A549 (cell line): ENCODE measurements around the gene PLCB1. TPM values are rescaled to one million over a fixed set of nuclear protein-coding genes. Genes with fewer than 3 reads are reported as not detected.

ENCODE experiments used
- ATAC-seq, 2 experiments: fragments of 200-7000 bp in 1 of 2; fragments of >200 bp in 1 of 2; cut with Nextera tagmentation in 1 of 2; cut with Tn5 transposase in 1 of 2; 3 replicates each; pipeline versions ENCODE4 v1.8.0 to v1.9.1; 2018 to 2020; ENCODE audit warnings: mild to moderate bottlenecking in 1 of 2, moderate library complexity in 1 of 2
- CTCF ChIA-PET: fragments of 300-600 bp; sonication (Branson Sonifier 250); formaldehyde crosslinking; extraction: SDS; loops from one replicate; lab custom pipeline; 2021; ENCODE audit warnings: antibody characterized with exemption, inconsistent platforms; lab: Yijun Ruan, JAX
- POLR2A ChIA-PET: fragments of 350-600 bp; formaldehyde crosslinking; extraction: SDS; loops from one replicate; lab custom pipeline; 2021; ENCODE audit warnings: antibody characterized with exemption, inconsistent platforms; lab: Yijun Ruan, JAX
- DNase-seq, 2 experiments: peaks; one replicate each; pipeline versions ENCODE4 v3.0.0 to v3.0.0-alpha.2; 2011 to 2016; ENCODE audit warnings: low read depth in 1 of 2, low spot score in 1 of 2
- FAIRE-seq: peaks from 2 replicates; lab custom pipeline; 2011; peaks lifted over from hg19 to GRCh38; lab: Jason Lieb, UNC
- H3K27ac ChIP-seq, 2 experiments: fragments of >200 bp; sonication (Bioruptor Twin); formaldehyde crosslinking; 3 replicates each; pipeline ENCODE4 v1.5.1; 2016 to 2017
- H3K4me1 ChIP-seq: fragments of >200 bp; sonication (Bioruptor Twin); formaldehyde crosslinking; 3 replicates; pipeline ENCODE4 v1.6.1; 2016
- H3K4me2 ChIP-seq: fragments of >200 bp; sonication (Bioruptor Twin); formaldehyde crosslinking; 3 replicates; pipeline ENCODE4 v1.6.1; 2016
- H3K4me3 ChIP-seq: fragments of >200 bp; sonication (Bioruptor Twin); formaldehyde crosslinking; 3 replicates; pipeline ENCODE4 v1.5.1; 2016
- H3K9me3 ChIP-seq: fragments of >200 bp; sonication (Bioruptor Twin); formaldehyde crosslinking; 3 replicates; pipeline ENCODE4 v1.6.1; 2016
- ATOH8 ChIP-seq: fragments of 250-450 bp; sonication (Bioruptor Pico); IDR thresholded peaks from 2 replicates; pipeline ENCODE4 v1.5.0; 2020; ENCODE audit warnings: low read depth, mild to moderate bottlenecking, moderate library complexity
- CEBPB ChIP-seq, 2 experiments: fragments of >200 bp in 1 of 2; sonication (Bioruptor Twin) in 1 of 2; formaldehyde crosslinking in 1 of 2; IDR thresholded peaks; 2 replicates each; pipeline ENCODE4 v1.6.1; 2012 to 2016
- CHD4 ChIP-seq: fragments of 200-600 bp; sonication (generic); IDR thresholded peaks from 2 replicates; pipeline ENCODE4 v1.6.1; 2016; ENCODE audit warnings: antibody characterized with exemption, mild to moderate bottlenecking, borderline replicate concordance
- ELK1 ChIP-seq: fragments of 150-350 bp; IDR thresholded peaks from 2 replicates; pipeline ENCODE4 v1.6.1; 2014; ENCODE audit warnings: low read depth, mild to moderate bottlenecking, low read length
- EP300 ChIP-seq, 2 experiments: fragments of >200 bp; sonication (Bioruptor Twin); formaldehyde crosslinking; IDR thresholded peaks; 2 replicates in 1 of 2; 3 replicates in 1 of 2; pipeline ENCODE4 v1.6.1; 2016 to 2017
- FOSL2 ChIP-seq, 2 experiments: fragments of 450-650 bp in 1 of 2; fragments of >200 bp in 1 of 2; sonication (Bioruptor Twin) in 1 of 2; formaldehyde crosslinking; IDR thresholded peaks; 2 replicates each; pipeline versions ENCODE4 v1.5.0 to v1.6.1; 2016 to 2020; ENCODE audit warnings: mild to moderate bottlenecking in 1 of 2, moderate library complexity in 1 of 2
- HDAC2 ChIP-seq: fragments of 200-600 bp; sonication (generic); IDR thresholded peaks from 2 replicates; pipeline ENCODE4 v1.6.1; 2016
- HEYL ChIP-seq: fragments of 250-450 bp; sonication (Bioruptor Pico); IDR thresholded peaks from 2 replicates; pipeline ENCODE4 v1.8.0; 2021; ENCODE audit warnings: mild to moderate bottlenecking, moderate library complexity
- HOXA7 ChIP-seq: fragments of 250-450 bp; sonication (Bioruptor Pico); IDR thresholded peaks from 2 replicates; pipeline ENCODE4 v1.5.0; 2020; ENCODE audit warnings: mild to moderate bottlenecking, moderate library complexity
- HOXB5 ChIP-seq: fragments of 250-450 bp; sonication (Bioruptor Pico); IDR thresholded peaks from 2 replicates; pipeline ENCODE4 v1.5.0; 2020; ENCODE audit warnings: mild to moderate bottlenecking, moderate library complexity
- KDM5A ChIP-seq: fragments of 200-600 bp; sonication (generic); IDR thresholded peaks from 2 replicates; pipeline ENCODE4 v1.6.1; 2016; ENCODE audit warnings: antibody characterized with exemption, mild to moderate bottlenecking
- MAFK ChIP-seq: fragments of 450-650 bp; IDR thresholded peaks from 2 replicates; pipeline ENCODE4 v1.6.1; 2014; ENCODE audit not compliant: partially characterized antibody
- MYC ChIP-seq: IDR thresholded peaks from 2 replicates; pipeline ENCODE4 v1.6.1; 2012; ENCODE audit warnings: mild to moderate bottlenecking, inconsistent platforms, low read length, improper control_type of control experiment, borderline replicate concordance
- NPAS2 ChIP-seq: fragments of 250-450 bp; sonication (Bioruptor Pico); IDR thresholded peaks from 2 replicates; pipeline ENCODE4 v1.8.0; 2022; ENCODE audit warnings: mild to moderate bottlenecking, moderate library complexity, borderline replicate concordance
- NR3C1 ChIP-seq: fragments of >200 bp; sonication (Bioruptor Twin); formaldehyde crosslinking; IDR thresholded peaks from 3 replicates; pipeline ENCODE4 v1.6.1; 2017
- RAD21 ChIP-seq, 2 experiments: fragments of >200 bp in 1 of 2; sonication (Bioruptor Twin) in 1 of 2; formaldehyde crosslinking in 1 of 2; IDR thresholded peaks in 1 of 2; conservative IDR thresholded peaks in 1 of 2; 2 replicates in 1 of 2; 3 replicates in 1 of 2; pipeline ENCODE4 v1.6.1; 2012 to 2018; ENCODE audit warnings: inconsistent platforms in 1 of 2
- RARB ChIP-seq: fragments of 250-450 bp; sonication (Bioruptor Pico); IDR thresholded peaks from 2 replicates; pipeline ENCODE4 v1.8.0; 2021; ENCODE audit warnings: mild to moderate bottlenecking, moderate library complexity
- RFX5 ChIP-seq: fragments of 450-650 bp; IDR thresholded peaks from 2 replicates; pipeline ENCODE4 v1.7.1; 2014; ENCODE audit warnings: antibody characterized with exemption, mild to moderate bottlenecking, moderate library complexity
- SMC3 ChIP-seq: fragments of >200 bp; sonication (Bioruptor Twin); formaldehyde crosslinking; IDR thresholded peaks from 3 replicates; pipeline ENCODE4 v1.6.1; 2018; ENCODE audit warnings: inconsistent platforms
- SREBF2 ChIP-seq: fragments of 450-650 bp; IDR thresholded peaks from 2 replicates; pipeline ENCODE4 v1.6.1; 2014; ENCODE audit warnings: mild to moderate bottlenecking, moderate library complexity
- TFCP2L1 ChIP-seq: fragments of 250-450 bp; sonication (Bioruptor Pico); IDR thresholded peaks from 2 replicates; pipeline ENCODE4 v1.5.0; 2021; ENCODE audit warnings: mild to moderate bottlenecking
- ZNF302 ChIP-seq: fragments of 250-450 bp; sonication (Bioruptor Pico); IDR thresholded peaks from 2 replicates; pipeline ENCODE4 v1.9.0; 2021; ENCODE audit warnings: inconsistent platforms, mild to moderate bottlenecking, moderate library complexity
- ZSCAN20 ChIP-seq: fragments of 250-450 bp; sonication (Bioruptor Pico); IDR thresholded peaks from 2 replicates; pipeline ENCODE4 v1.8.0; 2022; ENCODE audit warnings: mild to moderate bottlenecking, moderate library complexity
- WGBS: methylation state at CpG from one replicate; pipeline ENCODE4 v1.1.6; 2017; ENCODE audit errors: missing lambda C conversion rate; 5-methylcytosine and 5-hydroxymethylcytosine counted together
- polyA plus RNA-seq, 4 experiments: library from polyadenylated mRNA; depleted of rRNA in 3 of 4; stranded (reverse); fragments of >200 nt; fragmentation: RNase III in 1 of 4; extraction: RNeasy Plus Mini Kit Qiagen cat#74134 plus additional on column Dnase treatment in 1 of 4; gene quantifications; 2 replicates in 3 of 4; 3 replicates in 1 of 4; pipeline ENCODE4 v1.2.3, GENCODE V29; 2011 to 2017
- TF ChIP-seq, protein P1 (sequence below): IDR thresholded peaks from 2 replicates; pipeline ENCODE4 v1.6.1; 2012; ENCODE audit warnings: low read depth, borderline replicate concordance
- TF ChIP-seq, protein P2 (sequence below): fragments of >200 bp; sonication (Bioruptor Twin); formaldehyde crosslinking; IDR thresholded peaks from 2 replicates; pipeline ENCODE4 v1.6.1; 2016

Gene PLCB1
- polyA plus RNA-seq, 2 of the 4 experiments (the other 2 are of a cell fraction): 0.97 to 6.3 TPM

DNA sequence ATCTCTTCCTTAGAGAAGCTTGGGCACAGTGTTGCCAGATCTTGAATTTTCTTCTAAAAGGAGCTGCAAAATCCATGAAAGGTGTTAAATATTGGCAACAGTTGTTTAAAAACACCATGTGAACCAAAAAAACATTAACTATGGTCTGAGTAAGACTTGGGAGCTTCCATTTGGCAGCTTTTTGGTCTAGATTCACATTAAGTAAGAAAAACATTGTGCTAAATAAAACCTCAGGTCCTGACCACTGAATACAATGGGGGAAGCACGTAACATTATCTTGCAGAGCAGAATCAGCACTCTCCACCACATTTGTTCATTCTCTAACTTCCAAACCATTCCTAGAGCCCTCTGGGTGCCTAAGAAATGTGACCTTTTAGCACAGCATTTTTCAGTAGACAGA lies 499.2 kb downstream of the PLCB1 start (continued):
- TF ChIP-seq HDAC2: no peak
- no peak for TF ChIP-seq NR3C1
- TF ChIP-seq, protein P1, sequence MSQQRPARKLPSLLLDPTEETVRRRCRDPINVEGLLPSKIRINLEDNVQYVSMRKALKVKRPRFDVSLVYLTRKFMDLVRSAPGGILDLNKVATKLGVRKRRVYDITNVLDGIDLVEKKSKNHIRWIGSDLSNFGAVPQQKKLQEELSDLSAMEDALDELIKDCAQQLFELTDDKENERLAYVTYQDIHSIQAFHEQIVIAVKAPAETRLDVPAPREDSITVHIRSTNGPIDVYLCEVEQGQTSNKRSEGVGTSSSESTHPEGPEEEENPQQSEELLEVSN: no peak
- TF ChIP-seq CHD4: no peak
- no peak for TF ChIP-seq KDM5A

GRCh38 chr20:8633366-8633765 lies 501.3 kb downstream of the PLCB1 start:
- Histone ChIP-seq H3K27ac (no peak overlapping the region), H3K4me2 (no peak overlapping the region), H3K4me3 (no peak overlapping the region), H3K4me1 (no peaks in the 10 kb centered on the region), H3K9me3 (no peaks in the 10 kb centered on the region)
- WGBS: 8% methylated on average over 1 of the region's 1 CpG
- no peak for ATAC-seq
- ChIA-PET POLR2A (no interaction called here), CTCF (interaction anchor here (0.6 to 1.2 kb wide), 2 partner anchors 14 to 91 kb away, joined by 3 to 4 read pairs; no protein-coding TSS in a partner anchor)
- no peak for FAIRE-seq
- no peak for DNase-seq
- no peak for TF ChIP-seq CEBPB (IDR thresholded peaks at IDR 0.05)
- TF ChIP-seq, all 56 proteins: peak for 0

DNA sequence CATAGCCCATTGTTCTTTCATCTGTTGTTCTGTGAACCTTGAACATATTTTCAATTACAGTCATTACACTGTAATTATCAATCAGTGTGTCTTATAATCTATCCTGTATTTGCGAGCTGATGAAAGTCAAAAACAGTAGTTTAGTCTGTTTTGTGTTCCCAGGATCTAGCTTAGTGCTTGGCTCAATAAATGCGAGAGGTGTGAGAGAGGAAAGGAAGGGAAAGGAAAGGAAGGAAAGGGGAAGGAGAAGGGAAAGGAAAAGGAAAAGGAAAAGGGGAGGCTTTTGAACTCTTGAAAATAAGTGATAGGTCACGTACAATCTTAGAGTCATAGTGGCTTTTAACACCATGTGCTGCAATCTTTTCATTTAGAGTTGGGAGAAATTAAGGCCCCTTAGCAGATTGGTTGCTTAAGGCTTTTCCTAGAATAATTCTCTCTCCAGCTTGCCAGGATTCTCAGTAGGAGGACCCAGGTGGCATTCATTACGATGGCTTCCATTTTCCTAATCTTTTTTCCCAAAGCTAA lies 503.0 kb downstream of the PLCB1 start:
- Histone ChIP-seq H3K9me3 (no peaks in the 10 kb centered on the region), H3K4me2 (no peak overlapping the region), H3K4me1 (no peaks in the 10 kb centered on the region), H3K4me3 (no peak overlapping the region), H3K27ac (no peak overlapping the region)
- FAIRE-seq (no peak), DNase-seq (no peak), ATAC-seq (no peak)
- TF ChIP-seq NR3C1 (no peak), TFCP2L1 (CRISPR knock-in tag) (no peak), RARB (no peak), HOXA7 (CRISPR knock-in tag) (no peak)
- ChIA-PET POLR2A (no interaction called here), CTCF (interaction anchor here (1.4 kb wide), 1 partner anchor 85 kb away, joined by 5 read pairs; no protein-coding TSS in a partner anchor)
- WGBS: 37% methylated on average over 4 of the region's 4 CpGs

DNA sequence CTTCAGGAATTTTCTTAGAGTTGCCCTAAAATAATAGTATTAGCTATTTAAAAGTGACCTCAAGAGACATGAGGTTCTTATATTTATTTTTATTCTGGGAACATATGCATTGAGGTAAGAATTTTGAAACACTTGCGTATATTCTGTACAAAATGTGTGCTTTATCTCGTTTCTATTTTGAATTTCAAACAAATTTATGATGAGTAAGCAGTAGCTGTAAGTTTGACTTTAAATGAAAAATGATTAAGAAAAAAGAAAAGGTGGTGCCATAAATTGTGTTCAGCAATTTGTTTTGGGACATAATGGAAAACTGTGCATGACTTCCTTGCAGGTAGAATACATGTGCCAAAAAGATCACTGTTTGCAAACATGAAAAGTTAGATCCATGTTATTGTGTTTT lies 503.8 kb downstream of the PLCB1 start:
- no peak overlapping the region for H3K27ac ChIP-seq
- FAIRE-seq (no peak), ATAC-seq (no peak), DNase-seq (no peak)
- WGBS: 32% methylated on average over 2 of the region's 2 CpGs
- ChIA-PET POLR2A (no interaction called here), CTCF (no interaction called here)
- no peaks in the 10 kb centered on the region for H3K4me1 ChIP-seq
- no peaks in the 10 kb centered on the region; the same call in 2 of the 3 replicates for H3K9me3 ChIP-seq
- TF ChIP-seq EP300 (IDR thresholded peaks at IDR 0.05): no peak
- TF ChIP-seq MAFK: peak; percentile 76
- H3K4me3 ChIP-seq: no peak overlapping the region
- H3K4me2 ChIP-seq: no peak overlapping the region

GRCh38 chr20:8639112-8639778 lies 507.2 kb downstream of the PLCB1 start:
- no peak for ATAC-seq
- TF ChIP-seq CEBPB (IDR thresholded peaks at IDR 0.05) (no peak), MYC (no peak), FOSL2 (IDR thresholded peaks at IDR 0.05) (no peak), FOSL2 (CRISPR knock-in tag; IDR thresholded peaks at IDR 0.05) (no peak), SREBF2 (no peak), HOXA7 (CRISPR knock-in tag) (no peak), RAD21 (conservative IDR thresholded peaks at IDR 0.05 in 1 of 2, IDR thresholded peaks at IDR 0.05 in 1 of 2) (no peak), ZSCAN20 (CRISPR knock-in tag) (no peak), HOXB5 (CRISPR knock-in tag) (no peak), HEYL (CRISPR knock-in tag) (no peak), ELK1 (no peak), SMC3 (no peak), ATOH8 (no peak), RFX5 (no peak), NPAS2 (no peak), ZNF302 (no peak)
- TF ChIP-seq, protein P2, sequence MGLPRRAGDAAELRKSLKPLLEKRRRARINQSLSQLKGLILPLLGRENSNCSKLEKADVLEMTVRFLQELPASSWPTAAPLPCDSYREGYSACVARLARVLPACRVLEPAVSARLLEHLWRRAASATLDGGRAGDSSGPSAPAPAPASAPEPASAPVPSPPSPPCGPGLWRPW: no peak

More at GRCh38 chr20:8639112-8639778, 507.2 kb downstream of the PLCB1 start:
- 34% methylated on average over 4 of the region's 4 CpGs for WGBS
- Histone ChIP-seq H3K4me2 (no peak overlapping the region), H3K9me3 (no peaks in the 10 kb centered on the region; the same call in 2 of the 3 replicates), H3K4me1 (no peaks in the 10 kb centered on the region), H3K4me3 (no peak overlapping the region), H3K27ac (no peak overlapping the region)
- CTCF ChIA-PET: interaction anchor here (0.9 to 1.2 kb wide), 3 partner anchors 9 to 508 kb away, joined by 3 read pairs; partner anchors contain the start of gene PLCB1
- POLR2A ChIA-PET: no interaction called here
- FAIRE-seq (no peak), DNase-seq (no peak)
